K562 (cell line): Measurements from ENCODE around the gene TP73. TPM values are rescaled to one million over a fixed set of nuclear protein-coding genes. Genes with fewer than 3 reads are reported as not detected.
A peak's percentile ranks its signal among the peaks of the same experiment; 100 is the strongest.

Experiments
- BMI1 ChIP-seq: fragments of 150-350 bp; IDR thresholded peaks from 2 replicates; pipeline ENCODE4 v1.6.1; 2014; ENCODE audit warnings: low read length
- FOXA1 ChIP-seq: fragments of 450-650 bp; IDR thresholded peaks from 2 replicates; pipeline ENCODE4 v1.6.1; 2016; ENCODE audit warnings: mild to moderate bottlenecking, borderline replicate concordance
- RBM25 ChIP-seq: fragments of 200-400 bp; formaldehyde crosslinking; IDR thresholded peaks from 2 replicates; pipeline ENCODE4 v1.6.1; 2018; ENCODE audit warnings: low read length, low read depth, moderate library complexity; ENCODE audit not compliant: severe bottlenecking
- SAP30 ChIP-seq: fragments of 200-600 bp; sonication (generic); IDR thresholded peaks from 2 replicates; pipeline ENCODE4 v1.6.1; 2012; ENCODE audit warnings: borderline replicate concordance, low read depth, mild to moderate bottlenecking, moderate library complexity, low read length, control low read depth, inconsistent platforms; ENCODE audit not compliant: insufficient read depth, poor library complexity, severe bottlenecking
- SNAPC5 ChIP-seq: fragments of 250-450 bp; sonication (Bioruptor Pico); IDR thresholded peaks from 2 replicates; pipeline ENCODE4 v1.8.0; 2021; ENCODE audit warnings: moderate library complexity, mild to moderate bottlenecking, inconsistent platforms
- TBL1XR1 ChIP-seq, 2 experiments: IDR thresholded peaks; 2 replicates each; pipeline ENCODE4 v1.6.1; 2012; ENCODE audit warnings: improper control_type of control experiment in 2 of 2, low read length in 2 of 2, mild to moderate bottlenecking in 1 of 2
- TRIM25 ChIP-seq: fragments of 450-650 bp; IDR thresholded peaks from 2 replicates; pipeline ENCODE4 v1.7.0; 2016; ENCODE audit warnings: borderline replicate concordance
- ZFP30 ChIP-seq: fragments of 250-450 bp; sonication (Bioruptor Pico); IDR thresholded peaks from 2 replicates; pipeline ENCODE4 v1.8.0; 2022; ENCODE audit warnings: moderate library complexity, mild to moderate bottlenecking, inconsistent platforms, borderline replicate concordance
- ZKSCAN8 ChIP-seq: fragments of 200-800 bp; sonication (Bioruptor generic); IDR thresholded peaks from 2 replicates; pipeline ENCODE4 v1.6.1; 2016; ENCODE audit warnings: missing genetic modification characterization, missing compliant biosample characterization
- polyA plus RNA-seq, 8 experiments: library from polyadenylated mRNA; depleted of rRNA in 4 of 8; stranded (reverse) in 5 of 8; unstranded in 3 of 8; fragments of >200 nt; fragmentation: Nextera tagmentation in 2 of 8; fragmentation: Illumina TruSeq in 1 of 8; extraction: Ambion mirVana in 2 of 8; extraction: Trizol in 1 of 8; gene quantifications; 2 replicates each; pipeline versions ENCODE4 v1.2.1 to v1.2.3, GENCODE V29; 2011 to 2014; ENCODE audit warnings: inconsistent platforms in 1 of 8, missing spikeins in 1 of 8
- total RNA-seq, 7 experiments: library from RNA; depleted of rRNA in 6 of 7; stranded (reverse); fragments of >200 nt in 6 of 7; fragmentation: Illumina TruSeq in 2 of 7; extraction: Trizol in 2 of 7; gene quantifications; 2 replicates each; pipeline versions ENCODE4 v1.2.1 to v1.2.3, GENCODE V29; 2011 to 2021; ENCODE audit warnings: low replicate concordance in 1 of 7
- TF ChIP-seq, protein P1 (sequence below): fragments of 250-450 bp; sonication (Bioruptor Pico); IDR thresholded peaks from 2 replicates; pipeline ENCODE4 v1.5.0; 2021; ENCODE audit warnings: mild to moderate bottlenecking, borderline replicate concordance
- TF ChIP-seq, protein P2 (sequence below): fragments of 450-650 bp; IDR thresholded peaks from 2 replicates; pipeline ENCODE4 v1.6.1; 2017; ENCODE audit warnings: antibody characterized with exemption
- TF ChIP-seq, protein P3 (sequence below): fragments of 450-650 bp; IDR thresholded peaks from 2 replicates; pipeline ENCODE4 v1.6.1; 2017; ENCODE audit warnings: antibody characterized with exemption, mild to moderate bottlenecking

TP73 gene
- total and polyA plus RNA-seq, 9 of the 15 experiments (the other 6 are each of a cell fraction or from before 2014, with no cell fraction given) = 0.07 to 1.6 (median 0.40) TPM; not detected in 2

DNA sequence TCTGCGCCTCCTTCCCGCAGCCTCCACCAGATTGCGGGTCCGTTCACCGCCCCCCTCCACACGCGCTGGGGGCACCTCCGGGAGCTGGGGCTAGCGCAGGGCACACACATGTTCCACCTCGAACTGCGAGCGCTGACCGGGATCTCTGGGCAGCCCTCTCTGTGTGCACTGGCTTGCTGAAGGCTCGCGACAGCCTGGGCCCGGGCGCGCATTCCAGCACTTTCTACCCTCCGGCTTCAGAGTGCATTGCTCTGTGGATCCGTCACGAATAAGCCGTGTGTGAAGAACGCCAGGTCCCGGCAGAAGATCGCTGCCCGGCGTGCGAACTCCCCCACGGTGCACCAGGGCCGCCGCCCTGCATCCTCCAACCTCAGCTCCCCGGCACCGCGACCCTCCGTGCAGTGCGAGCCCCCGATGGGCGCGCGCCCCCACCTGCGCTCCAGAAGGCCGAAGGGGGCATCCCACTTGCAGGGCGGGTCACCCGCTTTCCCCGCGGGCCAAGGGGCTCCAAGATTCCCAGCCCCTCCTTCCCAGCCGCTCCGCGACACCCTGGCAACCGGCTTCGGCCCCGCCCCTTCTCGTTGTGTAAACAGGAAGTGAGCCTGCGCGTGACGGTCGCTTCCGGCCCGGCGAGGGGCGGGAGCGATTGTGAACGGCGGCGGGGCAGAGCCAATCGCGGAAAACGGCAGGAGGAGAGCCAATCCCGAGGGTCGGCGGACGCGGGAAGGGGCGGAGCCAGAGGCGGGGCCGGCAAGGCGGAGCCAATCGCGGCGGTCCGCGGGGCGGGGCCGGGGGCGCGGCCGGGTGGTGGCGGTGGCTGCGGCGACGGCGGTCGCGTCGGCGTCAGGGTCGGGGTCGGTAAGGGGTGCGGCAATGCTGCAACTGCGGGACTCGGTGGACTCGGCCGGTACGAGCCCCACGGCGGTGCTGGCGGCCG is 27.8 kb upstream of the TP73 start, which contains the start of gene TPRG1L (continued):
- no peak for TF ChIP-seq TRIM25
- no peak for TF ChIP-seq ZFP30 (CRISPR knock-in tag)
- no peak for TF ChIP-seq ZKSCAN8 (CRISPR knock-in tag)
- TF ChIP-seq SNAPC5 (CRISPR knock-in tag) = no peak
- no peak for TF ChIP-seq TBL1XR1 (IDR thresholded peaks at IDR 0.05; ENCODE audit: low read length in 2 of 2)
- no peak for TF ChIP-seq BMI1
- TF ChIP-seq RBM25 = peak; percentile 99
- TF ChIP-seq, protein P1, sequence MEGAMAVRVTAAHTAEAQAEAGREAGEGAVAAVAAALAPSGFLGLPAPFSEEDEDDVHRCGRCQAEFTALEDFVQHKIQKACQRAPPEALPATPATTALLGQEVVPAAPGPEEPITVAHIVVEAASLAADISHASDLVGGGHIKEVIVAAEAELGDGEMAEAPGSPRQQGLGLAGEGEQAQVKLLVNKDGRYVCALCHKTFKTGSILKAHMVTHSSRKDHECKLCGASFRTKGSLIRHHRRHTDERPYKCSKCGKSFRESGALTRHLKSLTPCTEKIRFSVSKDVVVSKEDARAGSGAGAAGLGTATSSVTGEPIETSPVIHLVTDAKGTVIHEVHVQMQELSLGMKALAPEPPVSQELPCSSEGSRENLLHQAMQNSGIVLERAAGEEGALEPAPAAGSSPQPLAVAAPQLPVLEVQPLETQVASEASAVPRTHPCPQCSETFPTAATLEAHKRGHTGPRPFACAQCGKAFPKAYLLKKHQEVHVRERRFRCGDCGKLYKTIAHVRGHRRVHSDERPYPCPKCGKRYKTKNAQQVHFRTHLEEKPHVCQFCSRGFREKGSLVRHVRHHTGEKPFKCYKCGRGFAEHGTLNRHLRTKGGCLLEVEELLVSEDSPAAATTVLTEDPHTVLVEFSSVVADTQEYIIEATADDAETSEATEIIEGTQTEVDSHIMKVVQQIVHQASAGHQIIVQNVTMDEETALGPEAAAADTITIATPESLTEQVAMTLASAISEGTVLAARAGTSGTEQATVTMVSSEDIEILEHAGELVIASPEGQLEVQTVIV = no peak
- peak; percentile 93 for TF ChIP-seq FOXA1
- peak; percentile 89 for TF ChIP-seq SAP30
- TF ChIP-seq, protein P2, sequence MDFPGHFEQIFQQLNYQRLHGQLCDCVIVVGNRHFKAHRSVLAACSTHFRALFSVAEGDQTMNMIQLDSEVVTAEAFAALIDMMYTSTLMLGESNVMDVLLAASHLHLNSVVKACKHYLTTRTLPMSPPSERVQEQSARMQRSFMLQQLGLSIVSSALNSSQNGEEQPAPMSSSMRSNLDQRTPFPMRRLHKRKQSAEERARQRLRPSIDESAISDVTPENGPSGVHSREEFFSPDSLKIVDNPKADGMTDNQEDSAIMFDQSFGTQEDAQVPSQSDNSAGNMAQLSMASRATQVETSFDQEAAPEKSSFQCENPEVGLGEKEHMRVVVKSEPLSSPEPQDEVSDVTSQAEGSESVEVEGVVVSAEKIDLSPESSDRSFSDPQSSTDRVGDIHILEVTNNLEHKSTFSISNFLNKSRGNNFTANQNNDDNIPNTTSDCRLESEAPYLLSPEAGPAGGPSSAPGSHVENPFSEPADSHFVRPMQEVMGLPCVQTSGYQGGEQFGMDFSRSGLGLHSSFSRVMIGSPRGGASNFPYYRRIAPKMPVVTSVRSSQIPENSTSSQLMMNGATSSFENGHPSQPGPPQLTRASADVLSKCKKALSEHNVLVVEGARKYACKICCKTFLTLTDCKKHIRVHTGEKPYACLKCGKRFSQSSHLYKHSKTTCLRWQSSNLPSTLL = no peak
- TF ChIP-seq, protein P3, sequence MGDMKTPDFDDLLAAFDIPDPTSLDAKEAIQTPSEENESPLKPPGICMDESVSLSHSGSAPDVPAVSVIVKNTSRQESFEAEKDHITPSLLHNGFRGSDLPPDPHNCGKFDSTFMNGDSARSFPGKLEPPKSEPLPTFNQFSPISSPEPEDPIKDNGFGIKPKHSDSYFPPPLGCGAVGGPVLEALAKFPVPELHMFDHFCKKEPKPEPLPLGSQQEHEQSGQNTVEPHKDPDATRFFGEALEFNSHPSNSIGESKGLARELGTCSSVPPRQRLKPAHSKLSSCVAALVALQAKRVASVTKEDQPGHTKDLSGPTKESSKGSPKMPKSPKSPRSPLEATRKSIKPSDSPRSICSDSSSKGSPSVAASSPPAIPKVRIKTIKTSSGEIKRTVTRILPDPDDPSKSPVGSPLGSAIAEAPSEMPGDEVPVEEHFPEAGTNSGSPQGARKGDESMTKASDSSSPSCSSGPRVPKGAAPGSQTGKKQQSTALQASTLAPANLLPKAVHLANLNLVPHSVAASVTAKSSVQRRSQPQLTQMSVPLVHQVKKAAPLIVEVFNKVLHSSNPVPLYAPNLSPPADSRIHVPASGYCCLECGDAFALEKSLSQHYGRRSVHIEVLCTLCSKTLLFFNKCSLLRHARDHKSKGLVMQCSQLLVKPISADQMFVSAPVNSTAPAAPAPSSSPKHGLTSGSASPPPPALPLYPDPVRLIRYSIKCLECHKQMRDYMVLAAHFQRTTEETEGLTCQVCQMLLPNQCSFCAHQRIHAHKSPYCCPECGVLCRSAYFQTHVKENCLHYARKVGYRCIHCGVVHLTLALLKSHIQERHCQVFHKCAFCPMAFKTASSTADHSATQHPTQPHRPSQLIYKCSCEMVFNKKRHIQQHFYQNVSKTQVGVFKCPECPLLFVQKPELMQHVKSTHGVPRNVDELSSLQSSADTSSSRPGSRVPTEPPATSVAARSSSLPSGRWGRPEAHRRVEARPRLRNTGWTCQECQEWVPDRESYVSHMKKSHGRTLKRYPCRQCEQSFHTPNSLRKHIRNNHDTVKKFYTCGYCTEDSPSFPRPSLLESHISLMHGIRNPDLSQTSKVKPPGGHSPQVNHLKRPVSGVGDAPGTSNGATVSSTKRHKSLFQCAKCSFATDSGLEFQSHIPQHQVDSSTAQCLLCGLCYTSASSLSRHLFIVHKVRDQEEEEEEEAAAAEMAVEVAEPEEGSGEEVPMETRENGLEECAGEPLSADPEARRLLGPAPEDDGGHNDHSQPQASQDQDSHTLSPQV = no peak
